Left renal pelvis (tissue), 4 donors: ENCODE results near the gene DDX47. TPM values are rescaled to one million over a fixed set of nuclear protein-coding genes. Genes with fewer than 3 reads are reported as not detected.

Source experiments
- DNase-seq, 4 donors: peaks; one replicate each; pipeline ENCODE4 v3.0.0-alpha.2; 2013; ENCODE audit warnings: low read depth in 4 of 4, low spot score in 3 of 4
- polyA plus RNA-seq, 4 donors: library from polyadenylated mRNA; unstranded; fragments of 120-200 nt; gene quantifications; one replicate each; pipeline ENCODE4 v1.2.1, GENCODE V29; 2013; ENCODE audit not compliant: insufficient read length in 4 of 4

DDX47 gene
- 10 to 100 TPM; 68.5 to 82.5 (median 77.5) TPM for polyA plus RNA-seq

GRCh38 chr12:12813120-12814101, at the start of gene DDX47:
Gene DDX47 (plus strand): TSS chr12:12813346. CDS start chr12:12813368, 22 bp downstream.
- DNase-seq, result peak; percentile 81 to 84 (median 82)

- no peak for DNase-seq
Measured at GRCh38 chr12:12764824-12765223, 48.3 kb upstream of the DDX47 start.

- no peak for DNase-seq
Measured at GRCh38 chr12:12770262-12770661, 42.9 kb upstream of the DDX47 start.

- no peak for DNase-seq
Measured at GRCh38 chr12:12774791-12775190, 38.4 kb upstream of the DDX47 start.

GRCh38 chr12:12776261-12776660, 36.9 kb upstream of the DDX47 start:
- no peak for DNase-seq

GRCh38 chr12:12777092-12777491, 36.1 kb upstream of the DDX47 start:
- DNase-seq, result no peak

GRCh38 chr12:12779007-12779406, 34.1 kb upstream of the DDX47 start:
- DNase-seq, result no peak

GRCh38 chr12:12779529-12779928, 33.6 kb upstream of the DDX47 start:
- no peak for DNase-seq

GRCh38 chr12:12784116-12784515, 29.0 kb upstream of the DDX47 start:
- no peak for DNase-seq

GRCh38 chr12:12784911-12785814, 28.0 kb upstream of the DDX47 start, which contains the start of gene APOLD1:
Gene APOLD1 (plus strand): TSS chr12:12785659. CDS start chr12:12785692, 33 bp downstream.
- DNase-seq, result no peak

- DNase-seq, result no peak
Measured at GRCh38 chr12:12786351-12786705, 26.8 kb upstream of the DDX47 start.

- DNase-seq, result peak; percentile 69 to 76 (median 74)
Measured at GRCh38 chr12:12786706-12787601, 26.2 kb upstream of the DDX47 start.

- DNase-seq, result no peak
Measured at GRCh38 chr12:12788131-12788530, 25.0 kb upstream of the DDX47 start.

GRCh38 chr12:12788675-12789368, 24.3 kb upstream of the DDX47 start:
- DNase-seq, result no peak

- no peak for DNase-seq
Measured at GRCh38 chr12:12790956-12791355, 22.2 kb upstream of the DDX47 start.

- no peak for DNase-seq
Measured at GRCh38 chr12:12791756-12792369, 21.3 kb upstream of the DDX47 start.

GRCh38 chr12:12792421-12792820, 20.7 kb upstream of the DDX47 start:
- DNase-seq, result no peak

- no peak for DNase-seq
Measured at GRCh38 chr12:12794686-12795085, 18.5 kb upstream of the DDX47 start.

GRCh38 chr12:12796171-12796570, 17.0 kb upstream of the DDX47 start:
- DNase-seq, result no peak
